Measurements from ENCODE around the gene ADAM12. TPM values are rescaled to one million over a fixed set of nuclear protein-coding genes. Genes with fewer than 3 reads are reported as not detected.

Gene ADAM12
- total RNA-seq, 2 donors from 2014 or later: 0.14 to 1.9 TPM

GRCh38 chr10:126065751-126066377 is 322.4 kb downstream of the ADAM12 start:
- no peaks in the 10 kb centered on the region for H3K36me3 ChIP-seq
- 38% methylated on average over 9 of the region's 9 CpGs for WGBS
- H3K4me1 ChIP-seq (replicated peaks): no peaks in the 10 kb centered on the region
- no peaks in the 10 kb centered on the region for H3K27me3 ChIP-seq (replicated peaks; ENCODE audit: insufficient read depth)
- no peak for TF ChIP-seq POLR2A (IDR thresholded peaks at IDR 0.05)
- no peak for TF ChIP-seq POLR2AphosphoS5 (IDR thresholded peaks at IDR 0.05)
- no peak for TF ChIP-seq CTCF (IDR thresholded peaks at IDR 0.05)
- DNase-seq (ENCODE audit: low spot score): no peak
- H3K4me3 ChIP-seq: no peak overlapping the region
- intact Hi-C loops (cut with DNase I): no loop called here
- H3K27ac ChIP-seq: no peak overlapping the region
- no peaks in the 10 kb centered on the region for H3K9me3 ChIP-seq

- 97% methylated on average over 15 of the region's 16 CpGs for WGBS
- Histone ChIP-seq H3K27ac (no peak overlapping the region), H3K9me3 (no peaks in the 10 kb centered on the region), H3K27me3 (replicated peaks; ENCODE audit: insufficient read depth) (no peaks in the 10 kb centered on the region), H3K36me3 (no peaks in the 10 kb centered on the region), H3K4me3 (no peak overlapping the region), H3K4me1 (replicated peaks) (no peaks in the 10 kb centered on the region)
- no peak for DNase-seq (ENCODE audit: low spot score)
- intact Hi-C loops (cut with DNase I): no loop called here
- TF ChIP-seq CTCF (IDR thresholded peaks at IDR 0.05): no peak
- TF ChIP-seq POLR2A (IDR thresholded peaks at IDR 0.05): no peak
- TF ChIP-seq POLR2AphosphoS5 (IDR thresholded peaks at IDR 0.05): no peak
Measured at GRCh38 chr10:126064512-126064911, 323.8 kb downstream of the ADAM12 start.

GRCh38 chr10:126063353-126063791 is 324.9 kb downstream of the ADAM12 start:
- intact Hi-C loops (cut with DNase I): no loop called here

GRCh38 chr10:126062131-126063032 is 325.9 kb downstream of the ADAM12 start:
- Histone ChIP-seq H3K4me3 (no peak overlapping the region), H3K36me3 (no peaks in the 10 kb centered on the region), H3K27ac (no peak overlapping the region), H3K27me3 (replicated peaks; ENCODE audit: insufficient read depth) (no peaks in the 10 kb centered on the region), H3K9me3 (no peaks in the 10 kb centered on the region), H3K4me1 (replicated peaks) (no peaks in the 10 kb centered on the region)
- TF ChIP-seq POLR2AphosphoS5 (IDR thresholded peaks at IDR 0.05): no peak
- TF ChIP-seq CTCF (IDR thresholded peaks at IDR 0.05): no peak
- no peak for TF ChIP-seq POLR2A (IDR thresholded peaks at IDR 0.05)
- intact Hi-C loops (cut with DNase I): no loop called here
- no peak for DNase-seq (ENCODE audit: low spot score)
- WGBS: 49% methylated on average over 10 of the region's 11 CpGs

More at GRCh38 chr10:126063353-126063791, 324.9 kb downstream of the ADAM12 start:
- Histone ChIP-seq H3K36me3 (no peaks in the 10 kb centered on the region), H3K9me3 (no peaks in the 10 kb centered on the region), H3K4me3 (no peak overlapping the region), H3K27ac (no peak overlapping the region), H3K4me1 (replicated peaks) (no peaks in the 10 kb centered on the region), H3K27me3 (replicated peaks; ENCODE audit: insufficient read depth) (no peaks in the 10 kb centered on the region)
- no peak for TF ChIP-seq CTCF (IDR thresholded peaks at IDR 0.05)
- no peak for TF ChIP-seq POLR2A (IDR thresholded peaks at IDR 0.05)
- TF ChIP-seq POLR2AphosphoS5 (IDR thresholded peaks at IDR 0.05): no peak
- 88% methylated on average over 6 of the region's 6 CpGs for WGBS
- no peak for DNase-seq (ENCODE audit: low spot score)

Measured in prostate gland (tissue), 2 donors.